GM19463 (cell line): Measurements from ENCODE around the gene GRIK1.
"Not testable (repeated sequence)": the region's sequence is repeated elsewhere in the genome, so short reads cannot be mapped to it uniquely, and the experiment has no call there.

Experiments
- ATAC-seq: cut with Tn5 transposase; IDR thresholded peaks from one replicate; pipeline ENCODE4 v1.9.1; 2021; ENCODE audit warnings: mild to moderate bottlenecking, moderate library complexity; ENCODE audit not compliant: unreplicated experiment

GRIK1 gene

DNA sequence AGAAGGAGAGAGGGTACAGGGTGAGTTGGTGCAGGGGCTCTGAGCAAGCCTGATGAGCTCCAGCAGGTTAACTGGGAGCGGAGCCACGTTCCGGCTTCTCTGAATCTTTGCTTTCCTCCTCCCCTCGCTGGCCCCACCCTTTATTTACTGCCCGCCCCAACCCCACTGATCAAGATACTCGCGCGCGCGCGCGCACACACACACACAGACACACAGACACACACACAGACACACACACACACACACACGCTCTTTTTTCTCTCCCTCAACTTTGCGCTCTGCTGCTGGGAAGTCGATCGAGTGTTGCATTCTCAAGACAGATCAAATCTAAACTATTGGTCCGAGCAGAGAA lies at the start of gene GRIK1:
Gene GRIK1, minus strand, starts transcription at position 73 of the 352 bp plus-strand sequence.
- no peak for ATAC-seq

DNA sequence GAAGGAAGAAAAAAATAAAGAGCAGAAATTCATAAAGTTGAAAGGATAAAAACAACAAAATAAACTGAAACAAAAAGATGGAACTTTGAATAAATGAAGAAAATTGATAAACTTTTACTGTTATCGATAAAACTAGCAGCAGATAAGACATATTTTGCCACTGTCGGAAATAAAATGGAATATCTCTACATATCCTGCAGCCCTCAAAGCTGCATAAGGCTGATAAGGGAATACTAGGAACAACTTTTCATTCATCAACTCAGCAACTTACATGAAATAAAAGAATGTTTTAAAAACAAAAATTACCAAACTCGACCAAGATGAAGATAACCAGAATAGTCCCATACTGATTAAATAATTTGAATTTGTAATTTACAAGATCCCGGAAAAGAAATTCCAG lies 48.0 kb upstream of the GRIK1 start:
- no peak for ATAC-seq

DNA sequence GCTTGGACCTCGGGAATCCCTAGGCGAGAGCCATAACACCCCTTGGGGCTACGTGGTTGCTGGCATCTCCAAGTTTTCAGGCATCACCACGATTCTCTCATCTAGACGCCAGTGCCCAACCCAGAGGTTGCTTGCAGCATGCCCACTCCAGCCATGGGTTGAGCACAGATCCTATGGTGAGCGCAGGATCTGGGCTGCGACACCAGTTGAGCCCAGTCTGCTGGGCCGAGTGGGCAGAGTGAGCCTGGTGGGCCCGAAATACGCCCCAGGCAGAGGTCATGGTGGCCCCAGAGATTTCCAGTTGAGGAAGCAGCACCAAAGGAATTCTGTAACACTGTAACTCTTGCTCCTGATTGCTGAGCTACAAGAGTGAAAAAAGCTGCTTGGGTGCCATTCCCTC lies 46.1 kb upstream of the GRIK1 start:
- no peak for ATAC-seq

GRCh38 chr21:29979043-29979442 lies 39.2 kb upstream of the GRIK1 start:
- no peak for ATAC-seq

GRCh38 chr21:29975776-29976175 lies 36.0 kb upstream of the GRIK1 start:
- no peak for ATAC-seq

- no peak for ATAC-seq
Observed at GRCh38 chr21:29973258-29973657, 33.5 kb upstream of the GRIK1 start.

- no peak for ATAC-seq
Observed at GRCh38 chr21:29961291-29962027, 21.7 kb upstream of the GRIK1 start.

- no peak for ATAC-seq
Observed at GRCh38 chr21:29958551-29958950, 18.8 kb upstream of the GRIK1 start.

GRCh38 chr21:29958035-29958434 lies 18.2 kb upstream of the GRIK1 start:
- not testable (repeated sequence) for ATAC-seq

DNA sequence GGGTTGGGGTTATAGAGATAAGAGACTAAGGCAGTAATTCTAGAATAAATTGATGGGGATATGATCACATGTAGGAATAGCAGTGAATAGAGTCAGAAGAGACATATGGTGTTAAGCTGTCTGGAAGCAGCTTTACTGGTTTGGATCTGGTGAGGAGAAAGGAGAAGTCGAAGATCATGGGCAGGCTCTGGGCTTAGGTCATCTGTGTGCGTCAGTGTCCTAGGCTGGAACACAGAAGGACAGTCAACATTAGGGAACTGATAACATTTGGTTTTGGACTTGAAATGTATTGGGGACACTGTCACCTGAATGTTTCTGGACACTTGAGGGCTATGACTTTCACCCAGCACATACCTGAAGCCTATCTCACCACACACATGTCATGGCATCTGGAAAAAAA lies 13.9 kb upstream of the GRIK1 start:
- ATAC-seq, result no peak

DNA sequence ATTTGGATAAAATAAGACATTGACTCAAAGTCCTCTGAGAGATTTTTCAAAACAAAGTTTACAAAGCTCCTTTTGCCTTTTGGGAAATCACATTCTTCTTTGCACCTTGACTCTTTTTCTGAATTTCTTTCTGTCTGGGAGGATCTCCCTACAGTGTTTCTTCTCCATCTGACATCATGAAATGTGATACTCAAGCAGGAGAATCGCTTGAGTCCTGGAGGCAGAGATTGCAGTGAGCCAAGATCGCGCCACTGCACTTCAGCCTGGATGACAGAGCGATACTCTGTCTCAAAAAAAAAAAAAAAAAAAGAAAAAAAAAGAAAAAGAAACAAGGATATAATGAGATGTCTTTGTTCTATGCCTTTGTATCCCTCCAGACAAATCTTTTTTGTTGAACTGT lies 13.3 kb upstream of the GRIK1 start:
- ATAC-seq, result no peak

DNA sequence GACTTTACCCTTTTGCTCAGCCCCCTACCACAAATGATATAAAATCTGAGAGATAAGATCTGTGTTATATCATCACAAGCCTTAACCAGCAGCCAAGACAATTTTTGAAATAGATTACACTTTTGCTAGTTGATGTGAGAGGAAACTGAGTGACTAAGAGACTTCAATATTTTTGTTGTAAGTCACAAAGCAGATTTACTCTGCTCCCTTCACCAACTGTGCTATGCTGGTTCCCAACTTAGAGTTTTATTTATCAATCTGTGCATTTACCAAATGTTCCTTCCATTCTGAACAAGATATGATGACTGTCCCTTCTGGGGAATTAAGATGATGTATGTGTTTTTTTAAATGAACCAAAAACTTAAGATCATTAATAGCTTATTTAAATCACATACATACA lies 12.1 kb upstream of the GRIK1 start:
- ATAC-seq, result no peak

DNA sequence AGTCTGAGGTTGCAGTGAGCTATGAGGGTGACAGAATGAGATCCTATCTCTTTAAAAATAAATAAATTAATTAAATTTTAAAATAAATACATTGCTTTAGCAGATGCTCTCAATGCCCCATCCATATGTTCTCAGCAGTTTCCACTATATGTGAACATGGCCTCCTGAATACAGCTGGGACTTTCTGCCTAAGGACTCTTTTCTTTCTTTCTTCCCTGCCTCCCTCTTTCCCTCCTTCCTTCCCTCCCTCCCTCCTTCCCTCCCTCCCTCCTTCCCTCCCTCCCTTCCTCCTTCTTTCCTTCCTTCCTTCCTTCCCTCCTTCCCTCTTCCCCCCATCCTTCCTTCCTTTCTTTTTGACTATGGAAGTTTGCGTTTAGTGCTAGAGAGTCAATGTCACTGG lies 10.2 kb upstream of the GRIK1 start:
- ATAC-seq, result no peak

DNA sequence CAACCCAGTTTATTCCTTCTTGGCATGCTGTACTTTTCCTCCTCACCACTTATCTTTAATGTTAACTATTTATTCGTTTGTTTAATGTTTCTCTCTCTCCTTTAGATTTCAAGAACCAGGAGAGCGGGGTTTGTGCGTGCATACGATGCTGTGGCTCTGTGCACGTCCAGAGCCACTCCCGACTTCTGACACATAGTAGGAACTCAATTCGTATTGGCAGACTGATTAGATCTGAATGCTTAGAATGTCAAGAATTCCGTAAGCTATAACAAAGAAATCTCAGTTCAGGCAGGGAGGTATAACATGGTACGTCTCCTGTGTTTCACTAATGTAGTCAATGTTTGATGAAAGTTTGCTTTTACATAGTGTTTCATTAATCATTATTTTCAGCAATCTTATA lies 7.3 kb upstream of the GRIK1 start:
- ATAC-seq, result no peak

- no peak for ATAC-seq
Observed at GRCh38 chr21:29943885-29944284, 4.1 kb upstream of the GRIK1 start.

- no peak for ATAC-seq
Observed at GRCh38 chr21:29942034-29942433, 2.2 kb upstream of the GRIK1 start.

GRCh38 chr21:29940991-29941390 lies 1.2 kb upstream of the GRIK1 start:
- ATAC-seq, result no peak

DNA sequence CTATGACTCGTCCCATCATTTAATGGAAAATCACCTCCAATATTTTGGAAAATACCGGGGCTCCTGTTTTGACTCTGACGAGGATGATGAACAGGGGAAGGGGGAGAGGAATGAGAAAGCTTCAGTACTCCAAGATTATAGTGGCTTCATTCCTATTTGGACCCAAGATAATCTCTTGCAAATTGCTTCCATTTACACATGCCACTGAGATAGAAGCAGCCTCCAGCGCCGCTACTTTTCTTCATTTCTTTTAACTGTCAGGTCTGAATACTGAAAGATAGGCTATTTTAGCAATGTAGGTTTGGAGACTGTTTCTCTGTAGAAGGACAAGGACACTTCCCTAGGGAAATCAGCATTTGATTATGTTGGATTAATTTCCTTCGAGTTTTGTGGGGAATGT lies 565 bp upstream of the GRIK1 start:
- ATAC-seq, result no peak

- ATAC-seq, result no peak
Observed at GRCh38 chr21:29939104-29939923, 482 bp downstream of the GRIK1 start.

DNA sequence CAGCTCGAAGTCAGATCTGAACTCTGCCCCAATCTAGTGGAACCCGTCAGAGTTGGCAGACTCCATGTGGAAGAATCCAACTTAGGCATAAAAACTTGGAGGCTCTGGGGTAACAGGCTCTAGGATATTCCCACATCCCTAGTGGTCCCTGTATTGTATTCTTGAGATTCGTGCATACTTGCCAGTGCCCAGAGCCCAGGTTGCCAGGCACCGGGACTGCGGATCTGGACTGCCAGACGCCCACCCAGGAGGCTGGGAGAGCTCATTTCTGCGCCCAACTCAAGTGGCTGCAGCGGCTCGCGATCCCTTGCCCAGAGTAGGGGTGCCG lies 1.1 kb downstream of the GRIK1 start:
- no peak for ATAC-seq

DNA sequence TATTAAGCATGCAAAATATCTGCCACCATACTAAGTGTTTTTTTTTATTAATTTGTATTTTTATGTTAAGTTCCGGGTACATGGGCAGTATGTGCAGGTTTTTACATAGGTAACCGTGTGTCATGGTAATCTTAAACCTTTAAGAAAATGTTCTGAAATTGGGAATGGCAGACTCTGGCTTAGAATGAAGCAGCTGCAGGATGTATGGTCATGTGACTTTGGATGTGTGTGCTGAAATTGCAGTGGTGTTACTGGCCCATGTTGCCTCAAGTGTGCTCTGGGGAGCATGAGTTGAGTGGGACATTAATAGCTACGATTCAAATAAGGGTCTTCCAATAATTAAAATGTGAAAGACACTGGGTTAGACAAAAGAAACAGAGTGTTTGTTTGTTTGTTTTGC lies 6.7 kb downstream of the GRIK1 start:
- ATAC-seq, result no peak

DNA sequence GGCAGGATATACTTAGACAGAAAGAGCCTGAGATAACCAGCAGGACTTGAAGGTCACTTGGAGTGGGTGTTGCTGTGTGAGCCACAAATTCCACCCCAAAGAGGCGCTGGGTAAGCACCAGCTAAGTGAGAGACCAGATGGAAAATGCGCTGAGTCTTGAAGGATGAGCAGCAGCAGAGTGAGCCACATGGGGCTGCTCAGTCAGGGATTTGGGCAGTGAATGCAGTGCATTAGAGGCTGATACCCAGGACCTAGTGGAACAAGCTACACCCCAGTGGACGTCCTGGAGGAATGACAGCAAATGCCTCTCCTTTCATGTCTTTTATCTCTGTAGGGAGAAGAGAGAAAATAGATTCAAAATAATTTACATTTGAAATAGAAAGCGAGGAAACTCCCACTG lies 11.3 kb downstream of the GRIK1 start:
- ATAC-seq, result no peak

DNA sequence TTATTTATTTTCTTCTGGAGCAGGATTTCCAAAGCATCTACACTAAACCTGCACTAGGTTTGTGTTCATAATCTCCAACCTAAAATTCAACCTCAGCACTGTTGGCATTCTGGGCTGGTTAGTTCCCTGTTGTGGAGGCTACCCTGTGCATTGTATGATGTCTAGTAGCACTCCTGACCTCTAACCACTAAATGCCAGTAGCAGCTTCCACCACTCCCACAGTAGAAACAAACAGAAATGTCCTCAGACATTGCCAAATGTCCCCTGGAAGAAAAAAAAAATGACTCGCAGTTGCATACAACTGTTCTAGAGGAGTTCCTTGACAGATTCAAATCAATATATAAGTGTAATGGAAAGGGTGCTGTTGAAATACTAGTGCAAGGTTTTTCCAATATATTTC lies 18.9 kb downstream of the GRIK1 start:
- ATAC-seq, result no peak
